ENCODE data around the gene CPLX4.

CPLX4 gene

DNA sequence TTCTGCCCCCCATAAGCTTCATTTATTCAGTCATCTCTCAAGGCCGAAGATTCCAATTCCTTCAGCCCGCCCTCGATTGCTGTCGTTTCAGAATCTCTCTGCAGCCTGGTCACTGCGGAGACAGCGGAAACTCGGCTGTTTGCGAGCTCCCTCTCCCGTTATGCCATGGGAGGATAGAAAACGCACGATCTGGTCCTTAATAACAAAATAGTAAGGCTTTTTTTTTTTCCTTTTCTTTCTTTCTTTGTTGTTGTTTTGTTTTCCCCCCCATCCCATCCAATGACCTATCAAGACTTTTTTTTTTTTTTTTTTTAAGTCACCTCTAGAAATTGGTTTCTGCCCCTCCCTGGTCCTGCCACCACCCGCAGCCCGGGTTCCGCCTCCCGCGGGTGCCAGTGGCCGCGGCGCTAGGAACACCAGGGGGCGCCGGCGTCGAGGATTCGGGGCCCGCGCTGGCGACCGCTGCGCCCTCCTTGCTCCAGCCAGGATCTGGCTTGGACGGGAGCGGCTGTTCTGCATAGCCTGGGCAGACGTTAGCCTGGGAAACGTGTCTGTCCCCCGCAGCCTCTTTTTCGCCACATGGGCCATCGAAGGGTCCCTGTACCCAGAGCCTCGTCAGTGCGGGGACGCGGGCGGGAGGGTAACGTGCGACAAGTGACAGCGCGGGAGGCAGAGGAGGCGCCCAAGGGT is 10.1 kb downstream of the CPLX4 start:
- peak; percentile 57 to 73 for DNase-seq (ENCODE audit: low read depth in 2 of 2)

DNA sequence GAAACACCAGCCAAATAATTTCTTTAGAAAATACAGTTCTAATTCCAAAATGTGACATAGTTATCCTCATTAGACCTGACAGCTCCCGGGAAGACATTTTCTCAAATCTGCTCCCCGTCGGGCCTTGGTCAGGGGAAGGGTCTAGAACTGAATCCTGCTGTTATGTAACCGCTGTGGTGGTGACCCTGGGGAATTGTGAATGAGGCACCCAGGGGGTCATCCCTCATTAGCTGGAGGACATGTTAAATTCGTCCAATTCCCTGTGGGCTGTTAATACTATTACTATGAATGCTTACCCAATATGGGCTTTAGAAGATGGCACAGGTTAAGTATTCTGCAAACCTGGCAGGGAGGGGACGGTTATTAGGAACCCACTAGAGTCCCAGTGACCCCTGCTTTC is 11.8 kb downstream of the CPLX4 start:
- DNase-seq (ENCODE audit: low read depth in 2 of 2) = no peak

DNA sequence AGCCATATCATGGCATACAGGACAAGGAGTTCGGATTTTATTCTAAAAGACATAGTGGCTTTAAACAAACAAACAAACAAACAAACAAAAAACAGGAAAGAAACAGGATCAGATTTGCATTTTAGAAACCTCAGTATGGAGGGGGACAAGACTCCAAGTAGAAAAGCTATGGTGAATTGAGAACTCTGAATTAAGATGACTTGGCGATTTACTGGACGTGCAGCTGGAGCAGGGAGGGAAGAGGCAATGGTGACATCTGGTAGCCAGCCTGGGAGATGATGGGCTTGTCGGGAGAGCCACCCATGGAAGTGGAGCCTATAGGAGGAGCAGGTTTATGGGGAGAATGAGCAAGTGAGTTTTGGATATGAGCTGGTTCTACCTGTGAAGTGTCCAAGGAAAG is 13.2 kb downstream of the CPLX4 start:
- DNase-seq (ENCODE audit: low read depth in 2 of 2) = no peak

DNA sequence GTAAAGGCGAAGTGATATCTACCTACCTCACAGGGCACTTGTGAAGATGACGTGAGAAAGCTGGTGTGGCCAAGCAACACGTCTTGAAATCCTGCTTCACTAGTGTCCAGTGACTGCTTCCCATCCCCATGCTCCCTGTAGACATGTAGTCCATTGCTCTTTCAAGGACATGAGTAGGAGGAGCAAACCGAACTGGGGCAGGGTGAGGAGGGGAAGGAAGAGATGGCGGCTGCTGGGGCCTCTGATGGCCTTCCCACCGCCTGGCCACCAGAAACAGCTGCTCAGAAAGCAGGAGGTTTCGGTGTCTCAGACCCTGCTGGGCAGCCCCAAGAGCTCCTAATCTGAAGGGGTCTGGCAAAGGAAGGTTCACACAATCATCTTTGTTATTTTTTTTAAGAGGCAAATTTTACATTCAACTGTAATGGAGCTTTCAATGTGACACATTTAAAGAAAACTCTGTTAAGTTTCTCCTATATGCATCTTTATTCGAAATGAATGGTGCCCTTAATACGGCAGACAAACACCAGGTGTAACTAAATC is 14.7 kb downstream of the CPLX4 start:
- DNase-seq (ENCODE audit: low read depth in 2 of 2) = no peak

DNA sequence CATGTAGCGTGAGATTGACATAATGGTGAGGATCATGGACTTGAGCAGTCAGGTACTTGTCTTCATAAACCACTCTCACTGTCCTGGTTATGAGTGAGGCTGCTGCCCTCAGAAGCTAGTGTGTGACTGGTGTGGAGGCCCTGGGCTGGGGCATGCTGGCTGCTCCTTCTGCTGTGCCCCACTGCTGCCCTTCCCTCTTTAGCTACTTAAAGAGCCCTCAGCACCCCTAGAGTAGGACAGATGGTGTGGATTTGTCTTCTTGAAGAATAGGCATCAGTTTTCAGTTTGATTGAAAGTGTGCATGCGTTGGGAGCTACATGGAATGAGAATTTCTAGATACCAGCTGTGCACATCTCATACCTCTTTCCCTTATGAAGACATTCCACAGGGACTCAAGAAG is 15.4 kb downstream of the CPLX4 start:
- no peak for DNase-seq (ENCODE audit: low read depth in 2 of 2)

DNA sequence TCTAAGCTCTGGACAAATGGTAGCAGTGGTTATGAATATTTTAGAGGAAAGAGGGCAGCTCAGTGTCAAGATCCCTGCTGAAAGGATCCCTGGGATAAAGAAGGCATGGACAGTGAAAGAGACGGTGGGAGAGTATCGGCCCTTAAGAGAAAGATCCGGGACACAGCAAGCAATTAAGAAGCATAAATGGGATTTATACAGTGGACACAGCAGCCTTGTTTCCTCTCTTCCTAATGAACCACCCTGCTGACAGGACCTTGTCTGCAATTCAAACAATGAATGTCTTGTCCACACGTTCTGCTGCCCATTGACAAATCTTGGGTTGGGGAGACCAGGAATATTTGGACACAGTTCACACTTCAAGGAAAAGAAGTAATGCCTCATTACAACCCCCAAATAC is 16.5 kb downstream of the CPLX4 start:
- DNase-seq (ENCODE audit: low read depth in 2 of 2) = no peak

DNA sequence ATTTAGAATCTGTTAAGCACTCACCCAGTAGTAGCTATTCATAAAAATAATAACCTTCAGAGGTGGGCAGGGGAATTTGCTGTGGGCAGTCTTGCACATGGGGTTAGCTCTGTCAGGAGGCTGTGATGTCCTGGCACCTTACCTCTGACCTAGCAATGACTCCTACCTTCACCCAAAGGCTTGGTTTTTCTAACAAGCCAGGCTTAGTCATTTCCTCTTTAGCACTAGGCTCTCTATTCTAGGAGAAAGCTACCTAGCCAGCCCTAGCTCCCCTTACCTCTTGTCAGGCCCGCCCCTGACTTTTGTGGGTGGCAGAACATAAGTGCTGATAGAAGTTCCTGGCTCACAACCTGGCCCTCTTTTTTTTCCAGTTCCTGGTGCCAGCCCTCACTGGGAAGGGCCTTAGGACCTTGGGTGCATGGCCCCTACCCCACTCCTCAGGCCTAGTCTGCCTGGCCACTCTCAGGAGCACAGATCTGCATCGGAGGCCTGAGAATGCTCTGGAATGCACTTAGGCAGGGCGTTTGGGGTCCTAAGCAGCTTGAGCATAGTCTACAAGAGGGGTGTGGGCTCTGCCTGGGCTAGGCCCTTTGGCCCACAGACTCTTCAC is 17.7 kb downstream of the CPLX4 start:
- no peak for DNase-seq (ENCODE audit: low read depth in 2 of 2)

DNA sequence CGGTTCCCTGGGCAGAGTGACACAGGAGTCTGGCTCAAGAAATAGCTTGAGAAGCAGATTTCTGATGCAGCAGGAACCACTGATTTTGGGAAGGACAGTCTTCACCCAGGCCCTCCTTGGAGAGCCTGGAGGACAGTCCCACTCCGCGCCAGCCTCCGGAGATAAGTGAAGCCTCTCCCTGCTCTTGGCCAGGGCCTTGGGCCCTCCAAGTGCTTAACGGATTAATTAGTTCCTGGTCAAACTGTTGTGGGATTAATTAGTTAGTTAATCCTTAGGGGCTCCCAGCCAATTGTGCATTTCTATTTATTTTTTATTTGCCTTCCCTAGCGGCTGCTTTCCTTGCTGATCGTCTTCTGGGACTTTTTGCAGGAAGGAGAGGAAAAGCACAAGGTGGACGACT is 19.6 kb downstream of the CPLX4 start:
- DNase-seq (ENCODE audit: low read depth in 2 of 2) = no peak

DNA sequence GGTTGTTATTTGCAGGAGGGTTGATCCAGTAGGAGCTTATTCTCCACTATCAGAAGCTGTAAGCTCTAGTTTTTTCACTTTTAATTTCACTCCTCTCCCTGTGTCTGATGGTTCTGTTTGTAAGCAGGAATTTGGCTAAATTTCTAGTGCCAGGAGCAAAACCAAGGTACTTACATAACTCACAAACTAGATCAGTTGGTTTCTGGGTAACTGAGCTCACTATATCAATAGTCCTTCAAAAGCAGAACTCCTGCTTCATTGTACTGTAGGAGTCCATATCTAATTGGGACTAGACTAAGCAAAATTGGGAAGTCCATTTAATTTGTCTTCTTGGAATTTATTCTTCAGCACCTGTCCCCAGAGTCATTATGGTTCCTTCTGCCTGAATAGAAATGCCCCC is 25.1 kb downstream of the CPLX4 start:
- DNase-seq (ENCODE audit: low read depth in 2 of 2) = no peak

DNA sequence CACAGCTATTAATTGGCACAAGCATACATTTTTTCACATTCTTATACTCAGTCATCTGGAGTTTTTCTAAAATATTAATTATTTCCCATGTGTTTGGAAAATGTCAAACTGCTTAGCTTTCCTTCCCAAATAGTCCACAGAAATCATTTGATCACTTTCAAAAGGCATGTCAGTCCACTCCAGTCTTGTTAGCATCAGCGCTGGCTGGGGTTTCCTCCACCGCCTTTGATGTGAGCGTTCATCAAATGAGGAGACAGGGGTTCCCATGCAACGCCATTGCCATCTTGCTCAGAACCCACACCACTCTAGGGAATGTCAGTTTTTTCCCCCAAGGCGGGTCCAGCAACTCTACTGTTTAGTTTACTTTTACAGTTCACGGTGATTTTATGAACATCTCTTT is 32.1 kb downstream of the CPLX4 start:
- no peak for DNase-seq (ENCODE audit: low read depth in 2 of 2)

DNA sequence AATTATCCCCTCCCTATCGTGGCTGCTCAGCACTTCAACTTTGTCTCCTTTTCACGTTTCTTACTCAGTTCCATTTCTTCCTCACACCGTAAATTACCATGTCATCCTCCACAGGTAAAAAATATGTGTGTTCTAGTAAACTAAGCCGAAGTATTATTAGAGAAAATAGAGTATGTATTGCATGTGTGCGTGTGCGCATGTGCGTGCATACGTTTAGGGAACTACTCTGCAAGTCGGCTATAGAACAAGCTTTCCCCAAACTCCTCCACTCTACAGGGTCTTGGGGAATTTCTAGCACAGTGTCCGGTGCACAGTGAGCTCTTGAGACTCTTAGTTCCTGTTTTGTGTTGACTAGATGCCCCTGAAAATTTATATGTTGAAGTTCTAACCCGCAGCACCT is 36.1 kb downstream of the CPLX4 start:
- no peak for DNase-seq (ENCODE audit: low read depth in 2 of 2)

DNA sequence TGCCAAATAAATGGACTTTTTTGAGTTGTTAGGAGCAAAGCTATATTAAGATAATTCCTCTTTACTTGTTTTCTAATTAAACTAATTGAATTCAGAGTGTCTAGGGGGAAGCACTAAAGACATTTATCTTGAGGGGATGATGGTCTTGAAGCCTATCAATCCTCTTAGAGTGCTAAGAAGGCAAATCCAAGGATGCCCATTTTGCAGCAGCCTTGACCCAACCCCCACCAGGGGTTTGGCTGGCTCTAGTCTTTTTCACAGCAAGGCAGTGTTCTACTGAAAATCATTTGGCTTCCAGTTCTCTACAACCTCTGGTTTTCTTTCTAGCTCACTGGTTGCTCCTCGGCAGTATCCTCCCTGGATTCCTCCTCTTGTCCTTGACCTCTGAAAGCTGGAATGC is 38.7 kb downstream of the CPLX4 start:
- DNase-seq (ENCODE audit: low read depth in 2 of 2) = no peak

DNA sequence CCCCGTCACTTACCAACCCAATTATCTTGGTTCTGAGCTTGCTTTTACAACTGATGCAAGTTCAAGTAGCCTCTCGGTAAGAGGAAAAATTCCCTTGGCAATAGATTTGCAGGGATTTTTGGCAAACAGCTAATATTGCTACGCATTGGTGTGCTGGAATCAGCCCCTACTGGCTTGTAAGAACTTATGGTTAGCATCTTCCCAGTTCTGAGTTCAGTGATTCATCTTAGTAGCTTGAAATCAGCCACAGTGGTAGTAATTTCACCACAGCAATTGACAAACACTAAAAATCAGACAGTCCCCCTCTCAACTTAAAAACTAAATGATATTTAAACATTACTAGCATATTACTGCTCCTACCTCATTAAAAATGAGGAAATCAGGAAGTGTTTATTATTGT is 39.3 kb downstream of the CPLX4 start:
- no peak for DNase-seq (ENCODE audit: low read depth in 2 of 2)

DNA sequence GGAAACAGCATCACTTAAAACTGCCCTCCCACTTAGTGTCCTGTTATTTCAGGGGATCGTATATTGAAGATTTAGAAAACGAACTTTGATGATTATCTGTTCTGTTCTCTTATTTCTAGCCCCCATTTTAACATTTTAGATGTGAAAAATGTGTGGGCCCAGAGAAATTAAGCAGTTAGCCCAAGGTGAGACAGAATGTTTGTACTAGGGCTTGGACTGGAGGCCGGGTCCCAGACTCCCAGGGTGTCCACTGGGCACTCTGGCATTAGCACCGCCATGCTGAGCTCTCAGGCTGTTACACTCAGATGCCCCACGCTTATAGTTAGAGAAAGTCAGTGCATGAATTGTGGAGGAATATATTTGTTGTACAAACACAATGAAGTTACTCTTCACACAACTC is 39.7 kb downstream of the CPLX4 start:
- no peak for DNase-seq (ENCODE audit: low read depth in 2 of 2)

DNA sequence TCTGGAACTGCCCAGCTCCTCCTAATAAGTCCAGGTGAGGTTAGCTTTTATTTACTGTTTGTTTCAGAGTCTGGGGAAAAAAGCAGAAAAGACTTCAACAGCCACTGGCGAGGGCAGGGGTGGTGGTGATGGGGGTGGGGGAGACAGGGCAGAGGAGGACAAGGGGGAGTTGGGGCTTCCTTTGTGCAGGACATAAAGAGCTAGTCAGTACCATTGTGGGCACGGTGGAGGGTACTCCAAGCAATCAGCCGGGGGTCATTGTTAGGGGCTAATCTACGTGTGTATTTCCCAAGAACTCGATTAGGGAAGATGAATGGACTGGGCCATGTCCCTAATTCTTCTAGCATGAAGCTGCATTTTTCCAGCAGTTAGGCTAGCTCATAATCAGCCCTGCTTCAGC is 42.4 kb downstream of the CPLX4 start:
- no peak for DNase-seq (ENCODE audit: low read depth in 2 of 2)

DNA sequence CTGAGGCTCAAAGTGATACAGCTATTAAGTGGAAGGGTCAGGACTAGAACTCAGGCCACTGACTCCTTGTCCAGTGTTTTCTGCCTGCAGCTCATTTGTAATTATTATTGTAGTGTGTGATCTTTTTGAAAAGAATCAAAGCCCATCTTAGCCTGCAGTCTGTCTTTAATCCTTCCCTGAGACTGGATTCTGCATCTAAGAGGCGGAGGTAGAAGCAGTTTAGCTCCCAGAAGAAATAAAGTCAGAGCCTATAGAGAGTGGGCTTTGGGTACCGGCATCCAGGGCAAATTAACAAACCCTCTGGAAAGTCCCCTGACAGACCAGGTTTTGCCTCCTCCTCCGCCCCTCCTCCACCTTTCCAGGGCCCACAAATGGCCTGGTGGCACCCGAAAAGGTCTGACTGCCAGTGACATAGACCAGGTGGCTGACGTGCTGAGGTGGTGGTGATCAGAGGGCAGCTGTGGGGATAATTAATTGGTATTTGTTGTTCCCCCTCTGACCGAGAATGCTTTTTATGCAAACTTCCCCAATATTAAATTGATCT is 43.0 kb downstream of the CPLX4 start:
- DNase-seq (ENCODE audit: low read depth in 2 of 2) = no peak

DNA sequence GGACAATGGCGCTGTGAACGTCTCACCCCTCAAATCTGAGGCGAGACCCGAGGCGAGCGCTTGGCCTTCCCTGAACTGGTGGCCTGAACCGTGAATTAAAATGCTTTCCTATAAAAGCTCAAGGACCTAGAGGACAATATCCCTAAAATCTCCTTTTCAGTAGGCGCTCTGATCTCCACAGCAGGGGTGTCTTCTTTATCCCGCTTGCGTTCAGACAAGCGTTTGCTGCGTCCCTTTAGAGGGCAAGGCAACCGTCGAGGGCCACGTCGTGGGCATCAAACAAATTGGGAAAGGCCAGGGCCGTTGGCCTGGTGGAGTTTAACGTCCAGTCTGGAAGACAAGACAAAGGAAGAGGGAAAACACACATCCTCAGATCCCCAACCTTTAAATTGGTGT is 43.9 kb downstream of the CPLX4 start:
- DNase-seq (ENCODE audit: low read depth in 2 of 2) = no peak

DNA sequence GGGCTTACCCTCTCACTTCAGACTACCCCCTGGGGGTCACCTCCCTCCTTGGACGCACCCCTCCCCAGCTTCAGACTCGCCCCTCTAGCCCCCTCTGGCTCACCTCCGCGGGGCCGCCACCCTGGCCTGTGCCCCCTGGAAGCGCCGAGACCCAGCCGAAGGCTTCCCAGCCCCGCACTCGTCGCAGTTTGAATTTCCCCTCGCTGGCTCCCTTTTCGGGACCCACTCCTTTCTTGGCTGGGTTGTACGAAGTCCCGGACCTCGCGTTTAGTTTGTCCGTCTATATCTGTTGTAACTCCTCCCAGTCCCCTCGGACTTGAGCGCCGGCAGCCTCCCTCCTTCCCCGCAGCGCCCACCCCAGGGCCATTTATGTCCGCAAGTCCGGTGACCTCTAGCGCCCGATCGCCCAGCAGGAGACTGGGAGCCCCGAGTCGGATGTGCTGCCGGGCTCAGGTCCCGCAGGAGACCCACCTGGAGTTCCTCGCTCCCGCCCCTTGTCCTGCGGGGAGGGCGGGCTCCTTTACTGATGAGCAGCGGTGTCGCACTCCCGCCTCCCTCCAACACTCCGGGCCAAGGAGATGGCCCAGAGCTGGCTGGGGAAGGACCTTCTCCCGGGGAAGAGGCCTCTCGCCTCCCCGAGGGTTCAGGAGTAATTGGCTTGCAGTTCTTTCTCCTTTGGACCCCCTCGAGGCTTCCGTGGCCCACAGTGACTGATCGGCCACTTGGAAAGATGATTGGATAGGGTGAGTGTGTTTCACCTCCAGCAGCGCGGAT is 44.5 kb downstream of the CPLX4 start:
- DNase-seq (ENCODE audit: low read depth in 2 of 2) = no peak

DNA sequence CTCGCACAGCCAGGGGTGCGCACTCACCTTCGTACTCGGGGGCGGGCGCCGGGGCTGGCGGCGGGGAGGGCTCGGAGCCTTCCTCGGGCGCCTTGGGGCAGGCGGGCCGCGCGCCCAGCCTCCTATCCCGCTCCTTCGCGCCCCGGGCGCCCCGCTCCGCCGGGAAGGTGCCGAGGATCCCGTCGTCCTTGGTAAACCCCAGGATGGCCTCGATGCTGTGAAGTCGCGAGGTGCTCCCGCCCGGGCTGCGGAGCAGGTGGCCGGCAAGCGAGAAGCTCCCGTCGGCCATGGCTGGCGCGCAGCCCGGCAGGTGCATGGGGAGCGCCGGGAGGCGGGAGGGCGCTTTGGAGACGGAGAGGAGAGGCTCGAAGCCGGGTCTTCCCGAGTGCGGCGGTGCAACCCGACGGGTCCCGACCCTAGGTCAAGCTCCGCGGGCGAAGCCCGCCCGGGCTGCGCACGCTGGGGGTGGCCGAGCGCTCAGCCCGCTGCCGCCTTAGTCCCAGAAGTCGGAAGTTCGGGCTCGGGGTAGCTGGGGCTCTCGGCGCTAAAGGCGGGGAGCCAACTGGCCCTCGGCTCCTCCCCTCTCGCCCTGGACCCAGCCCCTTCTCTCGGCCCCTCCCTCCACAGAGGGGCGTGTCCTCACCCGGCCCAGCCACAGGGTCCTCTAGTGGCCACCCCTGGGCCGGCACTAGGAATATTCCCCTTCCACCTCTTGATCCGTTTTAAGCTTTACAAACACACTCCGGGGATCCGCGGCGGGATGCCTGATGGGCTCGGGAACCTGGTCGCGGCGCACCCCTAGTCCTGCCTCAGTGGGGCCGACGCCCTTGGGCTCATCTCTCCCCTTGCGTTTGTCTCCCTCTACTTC is 45.3 kb downstream of the CPLX4 start, which contains the start of gene RAX:
RAX (minus strand) TSS at position 564 of the 868 bp plus-strand sequence; CDS start at position 316, 248 bp downstream.
- no peak for DNase-seq (ENCODE audit: low read depth in 2 of 2)

DNA sequence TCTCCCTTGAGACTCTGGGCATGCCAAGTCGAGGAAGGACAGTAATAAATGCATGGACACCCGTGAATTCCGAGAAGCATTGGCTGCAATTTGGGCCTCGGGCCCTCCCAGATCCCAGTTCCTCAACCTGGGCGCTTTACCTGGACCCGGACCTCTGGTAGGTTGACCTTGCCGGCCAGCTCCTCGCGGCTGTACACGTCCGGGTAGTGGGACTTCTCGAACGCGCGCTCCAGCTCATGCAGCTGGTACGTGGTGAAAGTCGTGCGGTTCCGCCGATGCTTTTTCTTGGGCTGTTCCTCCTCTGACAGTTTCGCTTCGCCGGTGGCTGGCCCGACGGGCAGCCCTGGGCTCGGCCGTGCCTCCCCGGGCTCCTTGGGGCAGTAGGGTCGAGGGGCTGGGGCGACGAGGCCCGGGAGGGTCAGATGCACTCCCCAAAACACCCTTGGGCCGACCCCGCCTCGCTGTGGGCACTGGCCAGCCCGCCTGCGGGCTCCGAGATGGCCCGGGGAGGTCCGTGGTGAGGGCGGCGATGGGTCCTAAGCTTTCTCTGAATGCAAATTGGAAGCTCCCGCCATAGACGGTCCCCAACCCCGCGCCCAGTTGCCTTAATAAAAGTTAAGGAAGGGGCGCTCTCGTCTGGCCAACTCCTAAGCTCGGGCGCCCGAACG is 46.1 kb downstream of the CPLX4 start:
- no peak for DNase-seq (ENCODE audit: low read depth in 2 of 2)

All from stimulated activated CD8-positive, alpha-beta memory T cell treated with anti-CD3 and anti-CD28 coated beads, Interleukin-2, amount 100 ng/mL, for 48 hours (primary cell).